ENCODE measurements around the gene USP5. TPM values are rescaled to one million over a fixed set of nuclear protein-coding genes. Genes with fewer than 3 reads are reported as not detected.

Gene USP5
- total RNA-seq, 2 donors from 2014 or later: 35.3 to 45.1 TPM

DNA sequence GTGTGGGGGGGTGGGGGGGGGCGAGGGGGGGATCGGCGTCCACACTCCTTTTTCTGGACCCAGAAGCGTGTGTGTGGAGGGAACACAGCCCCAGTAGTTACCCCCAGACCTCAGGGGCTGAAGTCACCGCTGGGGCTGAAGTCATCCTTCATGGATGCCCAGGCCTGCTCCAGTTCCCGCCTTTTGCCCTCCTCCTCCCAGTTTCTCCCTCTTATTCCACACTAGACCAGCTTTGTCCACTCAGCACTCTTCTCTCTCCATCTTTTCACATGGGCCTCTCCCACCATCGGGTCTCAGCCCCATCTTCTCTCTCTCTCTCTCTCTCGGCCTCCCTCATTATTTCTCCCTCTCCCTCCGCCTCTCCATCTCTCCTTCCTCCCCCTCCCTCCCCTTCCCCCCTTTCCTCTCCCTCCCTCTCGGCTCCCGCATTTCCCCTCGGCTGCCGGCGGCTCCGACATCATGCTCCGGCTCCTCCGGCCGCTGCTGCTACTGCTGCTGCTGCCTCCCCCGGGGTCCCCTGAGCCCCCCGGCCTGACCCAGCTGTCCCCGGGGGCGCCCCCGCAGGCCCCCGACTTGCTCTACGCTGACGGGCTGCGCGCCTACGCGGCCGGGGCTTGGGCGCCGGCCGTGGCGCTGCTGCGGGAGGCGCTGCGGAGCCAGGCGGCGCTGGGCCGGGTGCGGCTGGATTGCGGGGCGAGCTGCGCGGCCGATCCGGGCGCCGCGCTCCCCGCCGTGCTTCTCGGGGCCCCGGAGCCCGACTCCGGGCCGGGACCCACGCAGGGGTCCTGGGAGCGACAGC is 23.8 kb upstream of the USP5 start, which contains the start of gene P3H3:
TSS of gene P3H3 (plus strand) at position 426 of the 799 bp plus-strand sequence. CDS start at position 460, 34 bp downstream.
- TF ChIP-seq, protein P1, sequence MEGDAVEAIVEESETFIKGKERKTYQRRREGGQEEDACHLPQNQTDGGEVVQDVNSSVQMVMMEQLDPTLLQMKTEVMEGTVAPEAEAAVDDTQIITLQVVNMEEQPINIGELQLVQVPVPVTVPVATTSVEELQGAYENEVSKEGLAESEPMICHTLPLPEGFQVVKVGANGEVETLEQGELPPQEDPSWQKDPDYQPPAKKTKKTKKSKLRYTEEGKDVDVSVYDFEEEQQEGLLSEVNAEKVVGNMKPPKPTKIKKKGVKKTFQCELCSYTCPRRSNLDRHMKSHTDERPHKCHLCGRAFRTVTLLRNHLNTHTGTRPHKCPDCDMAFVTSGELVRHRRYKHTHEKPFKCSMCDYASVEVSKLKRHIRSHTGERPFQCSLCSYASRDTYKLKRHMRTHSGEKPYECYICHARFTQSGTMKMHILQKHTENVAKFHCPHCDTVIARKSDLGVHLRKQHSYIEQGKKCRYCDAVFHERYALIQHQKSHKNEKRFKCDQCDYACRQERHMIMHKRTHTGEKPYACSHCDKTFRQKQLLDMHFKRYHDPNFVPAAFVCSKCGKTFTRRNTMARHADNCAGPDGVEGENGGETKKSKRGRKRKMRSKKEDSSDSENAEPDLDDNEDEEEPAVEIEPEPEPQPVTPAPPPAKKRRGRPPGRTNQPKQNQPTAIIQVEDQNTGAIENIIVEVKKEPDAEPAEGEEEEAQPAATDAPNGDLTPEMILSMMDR (IDR thresholded peaks at IDR 0.05): no peak
- Histone ChIP-seq H3K4me1 (peaks cover 0 to 39% of the 10 kb centered on the region in 2 donors), H3K9me3 (no peaks in the 10 kb centered on the region), H3K27me3 (no peaks in the 10 kb centered on the region), H3K4me3 (peak within 1 kb of the TSS; percentile 75 to 83), H3K36me3 (peaks cover under 1% of the 10 kb centered on the region), H3K27ac (peak within 1 kb of the TSS; percentile 84 to 91)
- no peak for DNase-seq (ENCODE audit: low spot score)

DNA sequence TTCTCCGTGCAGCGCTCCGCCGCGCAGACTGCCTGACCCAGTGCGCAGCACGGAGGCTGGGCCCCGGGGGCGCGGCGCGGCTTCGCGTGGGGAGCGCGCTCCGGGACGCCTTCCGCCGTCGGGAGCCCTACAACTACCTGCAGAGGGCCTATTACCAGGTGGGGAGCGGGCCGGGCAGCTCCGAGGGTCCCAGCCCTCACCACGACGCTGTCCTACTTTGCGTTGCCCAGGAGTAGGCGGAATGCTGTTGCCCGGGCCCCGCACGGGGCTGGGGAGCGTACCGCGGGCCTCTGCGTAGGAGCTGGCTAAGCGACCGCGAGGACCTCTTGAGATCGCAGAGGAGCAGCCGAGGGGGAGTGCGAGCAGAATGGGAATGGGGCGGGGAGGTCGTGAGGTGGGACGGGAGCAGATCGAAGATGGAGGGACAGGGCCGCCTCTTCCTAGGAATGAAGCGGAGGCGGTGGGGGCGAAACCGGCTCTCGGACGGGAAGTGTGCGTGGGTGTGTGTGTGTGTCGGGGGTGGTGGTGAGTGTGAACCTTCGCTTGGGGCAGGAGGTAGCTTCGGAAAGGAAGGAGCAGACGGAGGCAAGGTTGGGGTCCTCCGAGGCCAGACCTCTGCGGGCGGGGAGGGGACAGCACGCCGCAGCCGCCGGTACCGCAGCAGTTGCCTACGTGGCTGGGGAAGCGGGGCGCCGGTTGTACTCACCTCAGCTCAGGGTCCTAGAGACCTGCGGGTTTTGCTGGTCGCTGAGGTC is 23.0 kb upstream of the USP5 start:
- TF ChIP-seq, protein P1 (IDR thresholded peaks at IDR 0.05): no peak
- peak overlapping the region; percentile 75 to 83 for H3K4me3 ChIP-seq
- DNase-seq (ENCODE audit: low spot score): no peak
- H3K27me3 ChIP-seq: no peaks in the 10 kb centered on the region
- H3K9me3 ChIP-seq: no peaks in the 10 kb centered on the region
- peaks cover 8% of the 10 kb centered on the region for H3K36me3 ChIP-seq
- peak overlapping the region; percentile 84 to 91 for H3K27ac ChIP-seq
- peaks cover 0 to 39% of the 10 kb centered on the region in 2 donors for H3K4me1 ChIP-seq

DNA sequence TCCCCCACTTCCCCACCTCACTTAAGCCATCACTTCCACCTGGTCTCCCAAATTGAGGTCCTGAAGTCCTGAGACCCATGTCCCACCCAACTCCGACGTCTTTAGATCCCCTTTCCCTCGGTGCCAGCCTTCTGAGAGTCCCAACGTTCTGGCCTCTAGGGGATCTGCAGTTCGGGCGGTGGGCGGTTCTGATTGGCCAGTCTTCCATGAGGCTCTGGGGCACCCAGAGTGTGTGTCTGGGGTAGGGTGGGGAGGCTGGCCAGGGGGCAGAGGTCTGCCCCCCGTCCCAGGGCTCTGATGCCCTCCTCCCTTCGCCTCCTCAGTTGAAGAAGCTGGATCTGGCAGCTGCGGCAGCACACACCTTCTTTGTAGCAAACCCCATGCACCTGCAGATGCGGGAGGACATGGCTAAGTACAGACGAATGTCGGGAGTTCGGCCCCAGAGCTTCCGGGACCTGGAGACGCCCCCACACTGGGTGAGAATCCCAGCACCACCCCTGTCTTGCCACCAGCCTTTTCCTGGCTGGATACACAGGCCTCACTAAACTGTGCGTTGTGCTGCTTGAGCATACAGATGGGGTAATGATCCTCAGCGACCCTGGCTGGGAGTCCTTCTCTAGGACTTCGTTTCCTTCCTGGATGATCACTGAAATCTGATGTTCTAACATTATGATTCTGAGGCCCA is 22.3 kb upstream of the USP5 start:
- Histone ChIP-seq H3K4me1 (peaks cover 0 to 39% of the 10 kb centered on the region in 2 donors), H3K36me3 (peaks cover 8% of the 10 kb centered on the region), H3K9me3 (no peaks in the 10 kb centered on the region), H3K4me3 (peak overlapping the region; percentile 75 to 83), H3K27me3 (no peaks in the 10 kb centered on the region), H3K27ac (peak overlapping the region; percentile 84 to 91)
- no peak for DNase-seq (ENCODE audit: low spot score)
- TF ChIP-seq, protein P1 (IDR thresholded peaks at IDR 0.05): no peak

DNA sequence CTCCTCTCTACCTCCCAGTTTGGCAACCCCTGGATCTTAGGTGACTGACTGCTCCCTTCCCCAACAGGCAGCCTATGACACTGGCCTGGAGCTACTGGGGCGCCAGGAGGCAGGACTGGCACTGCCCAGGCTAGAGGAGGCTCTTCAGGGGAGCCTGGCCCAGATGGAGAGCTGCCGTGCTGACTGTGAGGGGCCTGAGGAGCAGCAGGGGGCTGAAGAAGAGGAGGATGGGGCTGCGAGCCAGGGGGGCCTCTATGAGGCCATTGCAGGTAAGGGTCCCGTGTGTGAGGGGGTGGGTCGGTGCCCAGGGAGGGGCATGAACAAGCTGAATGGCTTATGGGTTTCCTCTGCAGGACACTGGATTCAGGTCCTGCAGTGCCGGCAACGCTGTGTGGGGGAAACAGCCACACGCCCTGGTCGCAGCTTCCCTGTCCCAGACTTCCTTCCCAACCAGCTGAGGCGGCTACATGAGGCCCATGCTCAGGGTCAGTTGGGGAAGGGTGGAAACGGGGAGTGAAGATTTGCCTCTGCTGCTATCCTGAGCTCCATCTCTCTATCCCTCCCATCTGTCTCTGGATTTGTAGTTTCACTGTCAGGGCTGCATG is 21.6 kb upstream of the USP5 start:
- TF ChIP-seq, protein P1 (IDR thresholded peaks at IDR 0.05): no peak
- Histone ChIP-seq H3K4me3 (no peak overlapping the region), H3K36me3 (peaks cover 8% of the 10 kb centered on the region), H3K27me3 (no peaks in the 10 kb centered on the region), H3K4me1 (peaks cover 0 to 33% of the 10 kb centered on the region in 2 donors), H3K9me3 (no peaks in the 10 kb centered on the region), H3K27ac (peak overlapping the region in 1 of 2 donors; percentile 84)
- no peak for DNase-seq (ENCODE audit: low spot score)

DNA sequence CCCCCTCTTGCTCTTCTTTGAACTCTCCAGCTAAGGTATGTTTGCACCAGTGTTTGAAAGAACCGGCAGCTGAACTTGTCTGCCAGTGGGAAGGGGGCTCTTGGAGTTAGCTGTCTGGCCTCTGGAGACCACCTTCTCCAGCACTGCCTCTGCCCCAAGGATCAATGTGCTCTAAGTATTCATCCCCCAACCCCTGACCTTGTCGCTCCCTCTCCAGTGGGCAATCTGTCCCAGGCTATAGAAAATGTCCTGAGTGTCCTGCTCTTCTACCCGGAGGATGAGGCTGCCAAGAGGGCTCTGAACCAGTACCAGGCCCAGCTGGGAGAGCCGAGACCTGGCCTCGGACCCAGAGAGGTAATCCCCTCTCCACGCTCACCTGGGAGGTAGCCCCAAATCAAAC is 21.0 kb upstream of the USP5 start:
- Histone ChIP-seq H3K4me3 (no peak overlapping the region), H3K9me3 (no peaks in the 10 kb centered on the region), H3K36me3 (peaks cover 12% of the 10 kb centered on the region), H3K4me1 (peaks cover 0 to 33% of the 10 kb centered on the region in 2 donors), H3K27me3 (no peaks in the 10 kb centered on the region), H3K27ac (no peak overlapping the region)
- no peak for DNase-seq (ENCODE audit: low spot score)
- TF ChIP-seq, protein P1 (IDR thresholded peaks at IDR 0.05): no peak

Measured in right atrium auricular region (tissue), 2 donors.